Gastrocnemius medialis (tissue), 4 donors: ENCODE results near the gene PXK. TPM values are rescaled to one million over a fixed set of nuclear protein-coding genes. Genes with fewer than 3 reads are reported as not detected.

Experiments used
- ATAC-seq, 2 donors: fragments of 150-250 bp; one replicate each; pipeline ENCODE4 v1.9.1; 2016
- DNase-seq, 2 donors: peaks; one replicate each; pipeline ENCODE4 v3.0.0-alpha.2; 2019
- H3K27ac ChIP-seq, 4 donors: fragments of 200-600 bp; sonication (generic); 1 replicate in 1 of 4; 2 replicates in 3 of 4; pipeline ENCODE4 v1.5.1; 2016 to 2018; ENCODE audit warnings: mild to moderate bottlenecking in 2 of 4, moderate library complexity in 1 of 4
- H3K27me3 ChIP-seq, 3 donors: fragments of 200-600 bp; sonication (generic) in 2 of 3; 1 replicate in 1 of 3; 2 replicates in 2 of 3; pipeline versions ENCODE4 v1.5.1 to v1.6.0; 2016 to 2019; ENCODE audit warnings: mild to moderate bottlenecking in 1 of 3, moderate library complexity in 1 of 3
- H3K36me3 ChIP-seq, 2 donors: fragments of 200-600 bp; sonication (generic) in 1 of 2; one replicate each; pipeline ENCODE4 v1.5.1; 2017 to 2018
- H3K4me1 ChIP-seq, 2 donors: fragments of 200-600 bp; sonication (generic) in 1 of 2; one replicate each; pipeline ENCODE4 v1.5.1; 2016 to 2017; ENCODE audit warnings: mild to moderate bottlenecking in 2 of 2
- H3K4me3 ChIP-seq, 4 donors: fragments of 200-600 bp; sonication (generic) in 3 of 4; 1 replicate in 1 of 4; 2 replicates in 3 of 4; pipeline ENCODE4 v1.5.1; 2016 to 2019; ENCODE audit warnings: mild to moderate bottlenecking in 2 of 4
- H3K9me3 ChIP-seq, 3 donors: fragments of 200-600 bp; sonication (generic) in 2 of 3; 1 replicate in 1 of 3; 2 replicates in 2 of 3; pipeline ENCODE4 v1.5.1; 2016 to 2019
- POLR2A ChIP-seq, 2 donors: fragments of 450-650 bp; IDR thresholded peaks; one replicate each; pipeline ENCODE4 v1.6.1; 2017; ENCODE audit warnings: antibody characterized with exemption in 2 of 2, mild to moderate bottlenecking in 2 of 2, moderate library complexity in 2 of 2
- in situ Hi-C, 4 donors: fragments of 200-750 bp; cut with MboI; loops; one replicate each; pipeline versions ENCODE4 v1.15.0 to v1.8.0; 2017; ENCODE audit warnings: low sequenced_read_pairs in 4 of 4
- intact Hi-C: fragments of 100-400 bp; cut with DNase I; formaldehyde crosslinking; loops from one replicate; pipeline ENCODE4 v1.15.1; 2023; ENCODE audit warnings: low total_unique reads
- total RNA-seq, 4 donors: library from RNA; depleted of rRNA; stranded (reverse); fragments of >200 nt; gene quantifications; one replicate each; pipeline versions ENCODE4 v1.1.0 to v1.2.3, GENCODE V29; 2016
- TF ChIP-seq, protein P1 (sequence below), 5 experiments: fragments of 450-650 bp in 3 of 5; fragments of 200-600 bp in 2 of 5; sonication (generic) in 2 of 5; IDR thresholded peaks in 4 of 5; conservative IDR thresholded peaks in 1 of 5; 1 replicate in 4 of 5; 2 replicates in 1 of 5; pipeline ENCODE4 v1.5.1; 2016 to 2019; ENCODE audit warnings: antibody characterized with exemption in 5 of 5, mild to moderate bottlenecking in 3 of 5, moderate library complexity in 3 of 5

PXK gene
- total RNA-seq, 4 donors from 2014 or later, result 21.6 to 33.6 (median 24.4) TPM

DNA sequence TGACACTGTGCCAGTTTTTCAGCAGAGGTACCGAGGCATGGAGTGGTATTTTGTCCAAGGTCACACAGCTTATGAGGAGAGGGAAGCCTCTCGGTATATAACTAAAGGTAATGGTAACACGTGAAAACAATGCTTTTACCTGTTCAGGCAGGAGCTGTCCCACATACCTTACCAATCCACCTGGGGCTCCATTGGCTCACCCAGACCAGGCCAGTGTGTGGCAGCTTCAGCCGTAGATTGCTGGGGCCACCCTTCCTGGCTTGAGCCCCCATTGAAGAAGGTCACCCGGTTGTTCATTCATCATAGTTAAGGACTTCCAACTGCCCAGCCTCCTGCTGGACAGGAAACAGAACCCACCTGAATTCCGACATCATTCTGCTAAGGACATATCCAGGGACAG, 35.8 kb upstream of the PXK start:
- H3K36me3 ChIP-seq, result no peaks in the 10 kb centered on the region
- peaks cover 0 to 14% of the 10 kb centered on the region in 2 donors for H3K4me1 ChIP-seq
- H3K9me3 ChIP-seq, result no peaks in the 10 kb centered on the region
- no peak for TF ChIP-seq POLR2A (IDR thresholded peaks at IDR 0.05)
- TF ChIP-seq, protein P1, sequence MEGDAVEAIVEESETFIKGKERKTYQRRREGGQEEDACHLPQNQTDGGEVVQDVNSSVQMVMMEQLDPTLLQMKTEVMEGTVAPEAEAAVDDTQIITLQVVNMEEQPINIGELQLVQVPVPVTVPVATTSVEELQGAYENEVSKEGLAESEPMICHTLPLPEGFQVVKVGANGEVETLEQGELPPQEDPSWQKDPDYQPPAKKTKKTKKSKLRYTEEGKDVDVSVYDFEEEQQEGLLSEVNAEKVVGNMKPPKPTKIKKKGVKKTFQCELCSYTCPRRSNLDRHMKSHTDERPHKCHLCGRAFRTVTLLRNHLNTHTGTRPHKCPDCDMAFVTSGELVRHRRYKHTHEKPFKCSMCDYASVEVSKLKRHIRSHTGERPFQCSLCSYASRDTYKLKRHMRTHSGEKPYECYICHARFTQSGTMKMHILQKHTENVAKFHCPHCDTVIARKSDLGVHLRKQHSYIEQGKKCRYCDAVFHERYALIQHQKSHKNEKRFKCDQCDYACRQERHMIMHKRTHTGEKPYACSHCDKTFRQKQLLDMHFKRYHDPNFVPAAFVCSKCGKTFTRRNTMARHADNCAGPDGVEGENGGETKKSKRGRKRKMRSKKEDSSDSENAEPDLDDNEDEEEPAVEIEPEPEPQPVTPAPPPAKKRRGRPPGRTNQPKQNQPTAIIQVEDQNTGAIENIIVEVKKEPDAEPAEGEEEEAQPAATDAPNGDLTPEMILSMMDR (IDR thresholded peaks at IDR 0.05 in 4 of 5, conservative IDR thresholded peaks at IDR 0.05 in 1 of 5), result no peak
- no peak overlapping the region for H3K4me3 ChIP-seq
- no peak overlapping the region for H3K27ac ChIP-seq
- no peak for DNase-seq
- peaks cover 0 to 4% (median 0%) of the 10 kb centered on the region in 3 donors for H3K27me3 ChIP-seq
- ATAC-seq, result no peak
- intact Hi-C loops (no loop called here), in situ Hi-C loops (loop anchor here in 1 of 4 donors (10.0 kb wide), 1 partner anchor 112 kb away; no protein-coding TSS in a partner anchor)

DNA sequence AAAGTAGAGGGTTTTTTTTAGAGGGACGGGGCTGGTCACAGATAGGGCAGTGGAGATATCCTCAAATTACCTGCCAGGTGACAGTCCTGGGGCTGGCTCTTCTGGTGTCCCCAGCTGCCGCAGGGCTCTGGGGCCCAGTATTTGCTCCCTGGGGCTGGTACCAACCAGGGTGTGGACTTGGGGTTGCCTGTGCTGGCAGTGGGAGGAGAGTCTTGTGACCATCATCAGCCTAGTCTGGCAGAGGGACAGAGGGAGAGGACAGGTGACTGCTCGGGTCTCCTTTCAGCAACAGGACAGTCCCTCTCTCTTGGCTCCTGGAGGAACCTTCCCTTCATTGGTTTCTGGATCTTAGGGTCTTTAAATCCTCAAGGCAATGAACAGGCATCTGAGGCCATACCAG, 34.5 kb upstream of the PXK start:
- in situ Hi-C loops, result loop anchor here in 1 of 4 donors (10.0 kb wide), 1 partner anchor 113 kb away; no protein-coding TSS in a partner anchor
- Histone ChIP-seq H3K27me3 (peaks cover 0 to 4% (median 0%) of the 10 kb centered on the region in 3 donors), H3K27ac (peak overlapping the region in 1 of 4 donors; percentile 45), H3K36me3 (no peaks in the 10 kb centered on the region), H3K4me3 (no peak overlapping the region), H3K4me1 (peaks cover 0 to 14% of the 10 kb centered on the region in 2 donors), H3K9me3 (no peaks in the 10 kb centered on the region)
- intact Hi-C loops, result no loop called here
- ATAC-seq (peak in 1 of 2 donors; percentile 48), DNase-seq (peak in 1 of 2 donors; percentile 22)
- TF ChIP-seq, protein P1 (IDR thresholded peaks at IDR 0.05 in 4 of 5, conservative IDR thresholded peaks at IDR 0.05 in 1 of 5), result no peak
- TF ChIP-seq POLR2A (IDR thresholded peaks at IDR 0.05), result no peak

DNA sequence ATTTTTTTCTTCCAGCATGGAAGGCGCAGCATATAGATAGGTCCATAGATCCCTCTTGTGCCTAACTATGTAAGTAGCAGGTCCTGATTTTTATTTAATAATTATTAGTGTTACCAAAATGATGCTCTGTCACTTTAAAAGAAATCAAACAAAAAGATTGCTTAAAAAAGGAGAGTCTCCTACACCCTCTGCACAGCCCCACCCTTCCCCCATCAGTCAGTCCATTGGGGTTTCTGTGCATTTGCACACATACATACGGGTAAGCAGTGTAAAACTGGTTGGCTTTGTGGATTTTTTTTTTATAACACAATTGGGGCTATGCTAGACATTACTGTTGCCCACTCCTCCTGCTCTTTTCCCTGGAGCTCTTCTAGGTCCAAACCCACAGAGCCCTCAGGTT, 33.6 kb upstream of the PXK start:
- intact Hi-C loops, result no loop called here
- Histone ChIP-seq H3K27me3 (peaks cover 0 to 4% (median 0%) of the 10 kb centered on the region in 3 donors), H3K4me3 (no peak overlapping the region), H3K36me3 (no peaks in the 10 kb centered on the region), H3K27ac (no peak overlapping the region), H3K9me3 (no peaks in the 10 kb centered on the region), H3K4me1 (peaks cover 0 to 14% of the 10 kb centered on the region in 2 donors)
- in situ Hi-C loops, result loop anchor here in 1 of 4 donors (10.0 kb wide), 1 partner anchor 114 kb away; no protein-coding TSS in a partner anchor
- ATAC-seq, result no peak
- TF ChIP-seq POLR2A (IDR thresholded peaks at IDR 0.05), result no peak
- TF ChIP-seq, protein P1 (IDR thresholded peaks at IDR 0.05 in 4 of 5, conservative IDR thresholded peaks at IDR 0.05 in 1 of 5), result no peak
- DNase-seq, result no peak

DNA sequence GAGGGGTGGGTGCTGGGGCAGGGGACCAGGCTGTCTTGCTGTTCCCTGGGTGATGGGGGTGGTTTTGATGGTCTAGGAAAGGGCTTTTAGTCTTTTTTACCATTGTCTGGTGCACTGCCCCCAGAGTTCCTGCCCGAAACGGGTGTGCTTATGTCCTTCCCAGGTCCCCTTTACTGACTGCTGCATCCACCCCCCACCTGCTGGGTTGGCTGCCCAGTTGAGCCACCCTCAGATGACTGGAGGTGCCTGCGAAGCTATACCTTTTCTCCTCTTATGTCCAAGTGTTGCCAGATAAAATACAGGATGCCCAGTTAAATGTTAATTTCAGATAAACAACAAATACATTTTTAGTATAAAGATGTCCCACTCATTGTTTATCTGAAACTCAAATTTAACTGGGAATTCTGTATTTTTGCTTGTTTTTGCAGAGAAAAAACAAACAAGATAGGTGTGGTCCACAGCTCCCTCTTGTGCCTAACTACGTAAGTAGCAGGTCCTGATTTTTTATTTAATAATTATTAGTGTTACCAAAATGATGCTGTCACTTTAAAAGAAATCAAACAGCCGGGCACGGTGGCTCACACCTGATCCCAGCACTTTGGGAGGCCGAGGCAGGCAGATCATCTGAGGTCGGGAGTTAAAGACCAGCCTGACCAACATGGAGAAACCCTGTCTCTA, 32.7 kb upstream of the PXK start:
- H3K27me3 ChIP-seq, result peaks cover 0 to 4% (median 0%) of the 10 kb centered on the region in 3 donors
- intact Hi-C loops, result loop anchor here (2.0 kb wide), 1 partner anchor 113 kb away; no protein-coding TSS in a partner anchor

More for the DNA sequence above, 32.7 kb upstream of the PXK start:
- TF ChIP-seq POLR2A (IDR thresholded peaks at IDR 0.05), result no peak
- TF ChIP-seq, protein P1 (IDR thresholded peaks at IDR 0.05 in 4 of 5, conservative IDR thresholded peaks at IDR 0.05 in 1 of 5), result peak; percentile 30 to 59 (median 44)
- H3K36me3 ChIP-seq, result no peaks in the 10 kb centered on the region
- ATAC-seq (no peak), DNase-seq (no peak)
- no peaks in the 10 kb centered on the region for H3K9me3 ChIP-seq
- in situ Hi-C loops, result loop anchor here (5.0 to 10.0 kb wide), 4 partner anchors 65 to 195 kb away; partner anchors contain the start of genes ABHD6 (in 1 of the 4) and KCTD6 (in 1 of the 4)
- H3K27ac ChIP-seq, result no peak overlapping the region
- no peak overlapping the region for H3K4me3 ChIP-seq
- peaks cover 0 to 14% of the 10 kb centered on the region in 2 donors for H3K4me1 ChIP-seq
